Uterus (tissue), 2 donors: ENCODE data around the gene RAD23A.

Source experiments
- CTCF ChIP-seq, 4 experiments: fragments of 200-600 bp in 2 of 4; fragments of 450-650 bp in 2 of 4; sonication (generic) in 2 of 4; IDR thresholded peaks; one replicate each; pipeline ENCODE4 v1.5.1; 2016 to 2019; ENCODE audit warnings: antibody characterized with exemption in 4 of 4, mild to moderate bottlenecking in 2 of 4, moderate library complexity in 1 of 4
- POLR2A ChIP-seq, 2 donors: fragments of 450-650 bp; IDR thresholded peaks; one replicate each; pipeline ENCODE4 v1.6.1; 2016; ENCODE audit warnings: antibody characterized with exemption in 2 of 2, mild to moderate bottlenecking in 1 of 2, moderate library complexity in 1 of 2

- TF ChIP-seq CTCF (IDR thresholded peaks at IDR 0.05): no peak
- no peak for TF ChIP-seq POLR2A (IDR thresholded peaks at IDR 0.05)
These were observed 38.5 kb upstream of the RAD23A start for GRCh38 chr19:12907166-12907565.
